HepG2 (cell line): ENCODE results near the gene EGFR. TPM values are rescaled to one million over a fixed set of nuclear protein-coding genes. Genes with fewer than 3 reads are reported as not detected.

Source experiments
- ATAC-seq: fragments of 200-7000 bp; cut with Tn5 transposase; 3 replicates; pipeline ENCODE4 v1.9.1; 2020; ENCODE audit warnings: mild to moderate bottlenecking, moderate library complexity
- BruUV-seq: library from RNA; stranded (reverse); fragments of 400-500 nt; replicated peaks from 2 replicates; lab custom pipeline; 2021; lab: Mats Ljungman, UMichigan
- CTCF ChIA-PET: fragments of 300-600 bp; formaldehyde crosslinking; extraction: SDS; loops from one replicate; lab custom pipeline; 2021; ENCODE audit warnings: low total read pairs, inconsistent platforms, low intra/inter-chr PET ratio; lab: Yijun Ruan, JAX
- POLR2A ChIA-PET: fragments of 350-600 bp; sonication (Branson Sonifier 250); formaldehyde crosslinking; loops from one replicate; lab custom pipeline; 2020; ENCODE audit warnings: antibody characterized with exemption, inconsistent platforms; lab: Yijun Ruan, JAX
- DNase-seq: peaks from one replicate; pipeline ENCODE4 v3.0.0-alpha.2; 2015; ENCODE audit warnings: low spot score
- FAIRE-seq: peaks from 3 replicates; lab custom pipeline; 2011; peaks lifted over from hg19 to GRCh38; lab: Jason Lieb, UNC
- H2AFZ ChIP-seq: one replicate; pipeline ENCODE4 v1.6.1; 2011; ENCODE audit warnings: low read length, inconsistent platforms
- H3K27ac ChIP-seq: fragments of 300-600 bp; 3 replicates; pipeline ENCODE4 v1.8.0; 2011; ENCODE audit warnings: mixed run types, mild to moderate bottlenecking, mixed read lengths, low read length, inconsistent platforms; ENCODE audit not compliant: insufficient read depth; ENCODE audit errors: extremely low read length
- H3K27me3 ChIP-seq, 2 experiments: fragments of 200-600 bp in 1 of 2; 2 replicates in 1 of 2; 3 replicates in 1 of 2; pipeline versions ENCODE4 v1.6.0 to v1.8.0; 2011; ENCODE audit warnings: low read length in 2 of 2, mild to moderate bottlenecking in 2 of 2, moderate library complexity in 2 of 2, inconsistent platforms in 1 of 2; ENCODE audit not compliant: insufficient read depth in 2 of 2, control insufficient read depth in 1 of 2
- H3K36me3 ChIP-seq, 2 experiments: fragments of 200-600 bp in 1 of 2; replicated peaks in 1 of 2; 2 replicates in 1 of 2; 3 replicates in 1 of 2; pipeline versions ENCODE4 v1.5.1 to v1.8.0; 2011; ENCODE audit warnings: low read length in 2 of 2, inconsistent platforms in 1 of 2; ENCODE audit not compliant: insufficient read depth in 2 of 2, control insufficient read depth in 1 of 2
- H3K4me1 ChIP-seq: 2 replicates; pipeline ENCODE4 v1.5.1; 2012; ENCODE audit warnings: low read length, inconsistent platforms; ENCODE audit not compliant: insufficient read depth
- H3K4me2 ChIP-seq: 2 replicates; pipeline ENCODE4 v1.6.0; 2011; ENCODE audit warnings: low read depth, low read length, inconsistent platforms
- H3K4me3 ChIP-seq, 3 experiments: fragments of 200-600 bp in 1 of 3; sonication (generic), shearing (Covaris generic) in 1 of 3; replicated peaks in 1 of 3; 2 replicates each; pipeline ENCODE4 v1.5.1; 2011 to 2016; ENCODE audit warnings: low read length in 3 of 3, inconsistent platforms in 2 of 3, low read depth in 2 of 3, mild to moderate bottlenecking in 2 of 3, control low read depth in 1 of 3, mixed read lengths in 1 of 3; ENCODE audit not compliant: insufficient read depth in 1 of 3
- H3K79me2 ChIP-seq: one replicate; pipeline ENCODE4 v1.6.1; 2011; ENCODE audit warnings: low read length, inconsistent platforms; ENCODE audit not compliant: insufficient read depth
- H3K9ac ChIP-seq: 2 replicates; pipeline ENCODE4 v1.6.0; 2011; ENCODE audit warnings: mild to moderate bottlenecking, low read depth, low read length, inconsistent platforms; ENCODE audit not compliant: insufficient read depth
- H3K9me3 ChIP-seq: 2 replicates; pipeline ENCODE4 v1.5.1; 2012; ENCODE audit warnings: mild to moderate bottlenecking, low read length
- H4K20me1 ChIP-seq: 2 replicates; pipeline ENCODE4 v1.6.0; 2011; ENCODE audit warnings: inconsistent platforms, mild to moderate bottlenecking, low read length, moderate library complexity; ENCODE audit not compliant: insufficient read depth
- CEBPB ChIP-seq: IDR thresholded peaks from 2 replicates; pipeline ENCODE4 v1.6.1; 2011; ENCODE audit warnings: low read depth, low read length, improper control_type of control experiment, borderline replicate concordance
- JARID2 ChIP-seq: sonication (generic); formaldehyde crosslinking; IDR thresholded peaks from 2 replicates; pipeline ENCODE4 v1.8.1; 2023; ENCODE audit warnings: missing genetic modification reagents, inconsistent platforms; ENCODE audit not compliant: insufficient replicate concordance
- ZSCAN21 ChIP-seq: sonication (generic); formaldehyde crosslinking; IDR thresholded peaks from 2 replicates; pipeline ENCODE4 v1.8.0; 2022; ENCODE audit warnings: mild to moderate bottlenecking, missing genetic modification reagents, moderate library complexity, borderline replicate concordance
- ZSCAN29 ChIP-seq: sonication (generic); formaldehyde crosslinking; conservative IDR thresholded peaks from 2 replicates; pipeline ENCODE4 v1.4.0; 2020; ENCODE audit warnings: mild to moderate bottlenecking, missing genetic modification reagents
- WGBS: methylation state at CpG from one replicate; pipeline ENCODE4 v1.1.6; 2017; ENCODE audit warnings: low lambda C conversion rate; 5-methylcytosine and 5-hydroxymethylcytosine counted together
- in situ Hi-C: cut with HindIII; loops from 2 replicates; pipeline ENCODE4 v1.10.0; 2017; ENCODE audit warnings: low pct_unique_long_range_greater_than_20kb; ENCODE audit not compliant: extremely low pct_ligation_motif_present
- intact Hi-C: fragments of 100-400 bp; cut with micrococcal nuclease; formaldehyde crosslinking; loops from one replicate; pipeline ENCODE4 v1.10.0; 2022; ENCODE audit not compliant: unreplicated experiment
- polyA plus RNA-seq, 8 experiments: library from polyadenylated mRNA; depleted of rRNA in 3 of 8; stranded (reverse) in 7 of 8; unstranded in 1 of 8; fragments of >200 nt; fragmentation: Illumina TruSeq in 4 of 8; extraction: Trizol in 4 of 8; gene quantifications; 2 replicates each; pipeline versions ENCODE4 v1.2.1 to v1.2.3, GENCODE V29; 2011 to 2016; ENCODE audit warnings: low read depth in 4 of 8, missing spikeins in 1 of 8, mixed read lengths in 1 of 8; ENCODE audit not compliant: insufficient read depth in 1 of 8
- total RNA-seq, 5 experiments: library from RNA; depleted of rRNA; stranded (reverse); fragments of >200 nt; fragmentation: Illumina TruSeq; extraction: Trizol; gene quantifications; 2 replicates each; pipeline ENCODE4 v1.2.3, GENCODE V29; 2016; ENCODE audit warnings: low read depth in 1 of 5
- TF ChIP-seq, protein P1 (sequence below): sonication (generic); formaldehyde crosslinking; IDR thresholded peaks from 2 replicates; pipeline ENCODE4 v1.4.0; 2020; ENCODE audit warnings: missing genetic modification reagents, borderline replicate concordance

The EGFR gene
- total and polyA plus RNA-seq, 2 of the 13 experiments (the other 11 are each of a cell fraction or from before 2014, with no cell fraction given), result 7.0 to 10.0 TPM

DNA sequence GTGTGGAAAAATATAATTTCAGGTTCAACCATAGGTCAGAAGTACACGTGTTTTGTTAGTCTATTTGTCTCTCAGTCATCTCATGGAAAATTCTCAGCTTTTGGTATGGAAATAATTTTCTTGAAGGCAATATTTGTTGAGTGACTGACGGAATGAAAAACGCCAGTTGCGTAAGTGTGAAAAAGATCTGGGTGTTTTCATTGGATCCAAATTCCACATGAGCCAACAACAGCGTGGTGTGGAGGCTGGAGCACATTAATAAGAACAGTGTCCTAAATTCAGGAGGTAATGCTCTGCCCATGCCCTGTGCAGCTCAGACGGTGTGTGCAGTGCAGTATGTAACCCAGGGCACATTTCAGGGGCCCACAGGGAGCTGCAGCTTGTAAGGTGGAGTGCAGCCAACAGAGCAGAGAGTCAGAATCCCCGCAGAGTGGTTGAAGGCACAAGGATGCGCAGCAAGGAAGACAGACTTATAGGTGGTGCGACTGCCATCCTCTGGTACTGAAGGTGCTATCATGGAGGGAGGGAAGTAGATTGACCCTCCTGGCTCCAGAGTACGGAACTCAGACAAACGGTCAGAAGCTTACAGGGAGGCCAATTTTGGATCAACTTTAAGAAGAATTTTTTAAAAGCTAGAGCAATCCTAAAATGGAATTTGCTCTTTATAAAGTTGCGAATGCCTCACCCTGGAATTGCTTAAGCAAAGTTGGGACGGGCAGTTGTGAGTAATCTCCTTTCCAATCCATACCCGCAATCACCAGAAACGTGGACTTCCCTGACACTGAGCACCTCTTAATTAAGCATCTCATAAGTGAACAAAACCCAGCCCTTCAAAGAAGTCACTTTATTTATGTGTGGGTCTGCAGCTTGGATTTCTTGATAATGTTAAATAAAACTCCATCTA, 38.0 kb downstream of the EGFR start:
- CTCF ChIA-PET, result no interaction called here
- DNase-seq, result no peak
- H2AFZ ChIP-seq, result no peak overlapping the region

More for the DNA sequence above, 38.0 kb downstream of the EGFR start:
- in situ Hi-C loops (no loop called here), intact Hi-C loops (no loop called here)
- FAIRE-seq, result no peak
- TF ChIP-seq ZSCAN21 (CRISPR knock-in tag) (no peak), JARID2 (CRISPR knock-in tag) (no peak), CEBPB (peak; percentile 51; the same call in 1 of the 2 replicates), ZSCAN29 (CRISPR knock-in tag) (no peak)
- TF ChIP-seq, protein P1, sequence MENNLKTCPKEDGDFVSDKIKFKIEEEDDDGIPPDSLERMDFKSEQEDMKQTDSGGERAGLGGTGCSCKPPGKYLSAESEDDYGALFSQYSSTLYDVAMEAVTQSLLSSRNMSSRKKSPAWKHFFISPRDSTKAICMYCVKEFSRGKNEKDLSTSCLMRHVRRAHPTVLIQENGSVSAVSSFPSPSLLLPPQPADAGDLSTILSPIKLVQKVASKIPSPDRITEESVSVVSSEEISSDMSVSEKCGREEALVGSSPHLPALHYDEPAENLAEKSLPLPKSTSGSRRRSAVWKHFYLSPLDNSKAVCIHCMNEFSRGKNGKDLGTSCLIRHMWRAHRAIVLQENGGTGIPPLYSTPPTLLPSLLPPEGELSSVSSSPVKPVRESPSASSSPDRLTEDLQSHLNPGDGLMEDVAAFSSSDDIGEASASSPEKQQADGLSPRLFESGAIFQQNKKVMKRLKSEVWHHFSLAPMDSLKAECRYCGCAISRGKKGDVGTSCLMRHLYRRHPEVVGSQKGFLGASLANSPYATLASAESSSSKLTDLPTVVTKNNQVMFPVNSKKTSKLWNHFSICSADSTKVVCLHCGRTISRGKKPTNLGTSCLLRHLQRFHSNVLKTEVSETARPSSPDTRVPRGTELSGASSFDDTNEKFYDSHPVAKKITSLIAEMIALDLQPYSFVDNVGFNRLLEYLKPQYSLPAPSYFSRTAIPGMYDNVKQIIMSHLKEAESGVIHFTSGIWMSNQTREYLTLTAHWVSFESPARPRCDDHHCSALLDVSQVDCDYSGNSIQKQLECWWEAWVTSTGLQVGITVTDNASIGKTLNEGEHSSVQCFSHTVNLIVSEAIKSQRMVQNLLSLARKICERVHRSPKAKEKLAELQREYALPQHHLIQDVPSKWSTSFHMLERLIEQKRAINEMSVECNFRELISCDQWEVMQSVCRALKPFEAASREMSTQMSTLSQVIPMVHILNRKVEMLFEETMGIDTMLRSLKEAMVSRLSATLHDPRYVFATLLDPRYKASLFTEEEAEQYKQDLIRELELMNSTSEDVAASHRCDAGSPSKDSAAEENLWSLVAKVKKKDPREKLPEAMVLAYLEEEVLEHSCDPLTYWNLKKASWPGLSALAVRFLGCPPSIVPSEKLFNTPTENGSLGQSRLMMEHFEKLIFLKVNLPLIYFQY, result no peak
- 74% methylated on average over 15 of the region's 15 CpGs for WGBS
- H3K9me3 ChIP-seq, result no peaks in the 10 kb centered on the region
- H3K36me3 ChIP-seq, result no peaks in the 10 kb centered on the region
- ATAC-seq, result peak; percentile 57
- H3K9ac ChIP-seq, result no peak overlapping the region
- no peak overlapping the region for H3K27ac ChIP-seq
- H3K4me1 ChIP-seq, result peaks cover 12% of the 10 kb centered on the region
- POLR2A ChIA-PET, result no interaction called here
- no peak overlapping the region for H3K4me2 ChIP-seq
- BruUV-seq, result no TSS peak
- no peaks in the 10 kb centered on the region for H4K20me1 ChIP-seq
- no peaks in the 10 kb centered on the region for H3K79me2 ChIP-seq
- no peaks in the 10 kb centered on the region for H3K27me3 ChIP-seq
- no peak overlapping the region for H3K4me3 ChIP-seq
